Activated CD4-positive, alpha-beta T cell treated with anti-CD3 and anti-CD28 coated beads, Interleukin-10, Interleukin-2, amounts not matched to agents 100 ng/mL and 50 ng/mL, durations not matched to agents 16 hours and 8 hours (primary cell): ENCODE results near the gene CHKB.
"Not testable (repeated sequence)": the region's sequence is repeated elsewhere in the genome, so short reads cannot be mapped to it uniquely, and the experiment has no call there.

Experiments
- DNase-seq: peaks from one replicate; pipeline ENCODE4 v3.0.0-alpha.2; 2020

Gene CHKB

DNA sequence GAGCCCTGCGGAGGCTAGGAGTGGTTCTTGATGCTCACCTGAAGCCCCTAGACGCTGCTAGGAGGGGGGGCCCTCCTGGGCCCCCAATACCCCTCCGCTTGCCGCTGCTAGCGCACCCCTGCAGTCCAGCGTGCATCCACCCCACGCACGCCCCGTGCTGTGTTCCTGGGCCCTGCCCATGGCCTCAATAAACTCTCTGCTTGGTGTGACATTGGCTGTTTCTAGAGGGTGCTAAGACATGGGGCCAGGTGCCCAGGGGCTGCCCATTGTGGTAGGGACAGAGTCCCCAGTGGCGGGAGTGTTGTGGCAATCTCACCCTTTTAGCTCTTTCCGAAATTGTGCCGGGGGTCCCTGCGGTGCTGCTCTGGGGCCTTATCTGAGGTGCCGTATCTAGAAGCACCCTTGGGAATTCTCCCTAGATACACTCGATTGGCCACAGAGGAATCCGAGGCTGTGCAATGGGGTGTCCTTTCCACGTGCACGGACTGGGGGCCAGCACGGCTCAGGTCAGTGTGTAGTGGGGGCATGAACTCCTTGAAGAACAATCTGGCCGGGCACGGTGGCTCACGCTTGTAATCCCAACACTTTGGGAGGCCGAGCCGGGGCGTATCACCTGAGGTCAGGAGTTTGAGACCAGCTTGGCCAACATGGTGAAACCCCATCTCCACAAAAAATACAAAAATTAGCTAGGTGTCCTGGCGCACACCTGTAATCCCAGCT, 28.9 kb upstream of the CHKB start:
- no peak for DNase-seq

DNA sequence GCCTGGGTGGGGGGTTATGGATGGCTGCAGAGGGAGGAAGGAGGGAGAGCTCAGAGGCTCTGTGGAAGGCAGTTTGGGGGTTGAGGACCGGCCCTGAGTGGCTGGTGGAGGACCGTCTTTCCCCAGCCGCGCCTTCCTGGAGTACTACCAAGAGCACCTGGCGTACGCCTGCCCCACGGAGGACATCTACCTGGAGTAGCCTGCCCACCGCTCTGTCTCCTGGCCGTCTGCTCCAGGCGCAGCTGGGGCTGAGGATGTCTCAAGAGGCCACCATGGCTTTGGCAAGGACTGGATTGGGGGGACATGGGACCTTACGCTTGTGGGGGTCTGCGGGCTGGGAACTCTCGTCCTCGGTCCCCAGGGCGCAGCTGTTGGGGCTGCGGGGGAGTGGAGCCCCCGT, 27.9 kb upstream of the CHKB start:
- no peak for DNase-seq

DNA sequence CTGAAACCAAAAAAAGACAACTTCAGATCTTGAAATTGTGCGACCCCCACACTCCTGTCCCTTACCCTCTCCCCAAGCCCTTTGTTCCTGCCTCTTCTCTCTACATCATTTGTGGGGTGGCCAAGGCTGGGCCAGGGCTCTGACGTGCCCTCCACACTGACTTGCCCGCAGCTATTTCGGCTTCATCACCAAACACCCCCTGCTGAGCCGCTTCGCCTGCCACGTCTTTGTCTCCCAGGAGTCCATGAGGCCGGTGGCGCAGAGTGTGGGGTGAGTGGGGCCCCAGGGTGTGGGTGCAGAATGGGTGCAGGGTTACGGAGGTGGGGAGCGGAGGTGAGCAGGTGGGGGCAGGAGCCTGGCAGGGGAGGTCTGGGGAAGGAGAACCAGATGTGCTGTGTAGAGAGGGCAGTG, 27.4 kb upstream of the CHKB start:
- no peak for DNase-seq

DNA sequence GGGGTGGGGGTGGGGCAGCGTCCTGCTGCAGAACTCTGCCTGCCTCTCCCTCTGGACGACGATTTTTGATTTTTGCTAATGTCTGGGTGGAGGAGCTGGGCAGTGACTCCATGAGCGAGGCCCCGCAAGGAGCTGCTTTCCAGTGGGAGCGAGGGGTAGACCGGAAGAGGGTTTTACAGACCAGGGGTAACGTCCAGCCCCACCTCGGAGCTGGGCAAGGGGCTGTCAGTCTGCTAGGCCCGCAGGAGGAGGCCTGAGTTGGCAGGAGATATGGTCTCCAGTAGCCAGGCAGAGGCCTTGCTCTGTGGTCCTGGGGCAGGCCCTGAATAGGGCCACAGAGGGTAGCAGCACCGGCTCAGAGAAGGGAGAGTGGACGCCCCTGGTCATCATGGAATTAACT, 26.9 kb upstream of the CHKB start:
- no peak for DNase-seq

- no peak for DNase-seq
Observed at GRCh38 chr22:50608996-50609395, 26.3 kb upstream of the CHKB start.

DNA sequence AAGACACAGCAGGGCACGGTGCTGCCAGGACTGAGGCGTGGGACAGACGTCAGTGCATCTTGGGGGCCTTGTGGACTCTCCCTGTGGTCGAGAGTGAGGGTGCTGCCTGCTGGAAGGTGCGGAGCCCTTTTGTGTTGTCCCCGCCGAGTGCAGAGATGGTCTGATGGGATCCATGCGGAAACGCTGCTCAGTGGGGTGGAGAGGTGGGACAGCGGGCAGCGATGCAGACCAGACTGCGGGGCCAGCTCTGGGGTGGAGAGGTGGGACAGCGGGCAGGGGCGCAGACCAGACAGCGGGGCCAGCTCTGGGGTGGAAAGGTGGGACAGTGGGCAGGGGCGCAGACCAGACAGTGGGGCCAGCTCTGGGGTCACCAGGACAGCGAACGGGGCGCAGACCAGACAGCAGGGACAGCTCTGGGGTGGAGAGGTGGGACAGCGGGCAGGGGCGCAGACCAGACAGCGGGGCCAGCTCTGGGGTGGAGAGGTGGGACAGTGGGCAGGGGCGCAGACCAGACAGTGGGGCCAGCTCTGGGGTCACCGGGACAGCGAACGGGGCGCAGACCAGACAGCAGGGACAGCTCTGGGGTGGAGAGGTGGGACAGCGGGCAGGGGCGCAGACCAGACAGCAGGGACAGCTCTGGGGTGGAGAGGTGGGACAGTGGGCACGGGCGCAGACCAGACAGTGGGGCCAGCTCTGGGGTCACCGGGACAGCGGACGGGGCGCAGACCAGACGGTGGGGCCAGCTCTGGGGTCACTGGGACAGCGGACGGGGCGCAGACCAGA, 25.6 kb upstream of the CHKB start:
- DNase-seq = not testable (repeated sequence)

- no peak for DNase-seq
Observed at GRCh38 chr22:50607659-50608020, 25.0 kb upstream of the CHKB start.

DNA sequence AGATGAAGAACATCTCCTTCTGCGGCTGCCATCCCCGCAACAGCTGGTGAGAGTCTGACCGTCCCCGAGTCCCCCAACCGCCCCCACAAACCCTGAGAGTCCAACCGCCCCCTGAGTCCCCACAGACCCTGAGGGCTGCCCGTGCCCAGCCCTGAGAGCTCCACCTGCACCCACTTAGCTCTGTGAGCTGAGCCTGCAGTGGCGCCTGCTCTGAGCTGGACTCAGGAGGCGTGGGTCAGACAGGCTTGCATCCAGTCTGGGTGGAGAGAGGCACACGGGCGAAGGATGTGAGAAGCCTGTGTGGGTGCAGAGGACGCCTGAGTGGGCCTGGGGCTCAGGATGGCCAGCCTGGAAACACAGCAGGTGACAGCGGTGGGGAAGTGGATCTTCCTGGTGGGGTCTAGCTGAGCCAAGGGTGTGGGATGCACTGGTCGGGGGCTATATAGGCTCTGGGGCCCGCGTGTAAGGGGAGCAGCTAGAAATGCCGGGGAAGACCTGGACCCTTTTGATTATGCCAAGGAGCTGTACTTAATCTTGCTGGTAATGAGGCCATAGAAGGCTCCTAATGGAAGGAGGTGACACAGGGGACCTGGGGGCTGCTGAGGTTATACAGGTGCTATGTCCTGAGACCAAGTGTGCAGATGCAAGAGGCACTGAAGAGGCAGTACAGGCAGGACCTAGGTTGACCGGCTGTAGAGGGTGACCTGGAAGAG, 24.5 kb upstream of the CHKB start:
- no peak for DNase-seq

DNA sequence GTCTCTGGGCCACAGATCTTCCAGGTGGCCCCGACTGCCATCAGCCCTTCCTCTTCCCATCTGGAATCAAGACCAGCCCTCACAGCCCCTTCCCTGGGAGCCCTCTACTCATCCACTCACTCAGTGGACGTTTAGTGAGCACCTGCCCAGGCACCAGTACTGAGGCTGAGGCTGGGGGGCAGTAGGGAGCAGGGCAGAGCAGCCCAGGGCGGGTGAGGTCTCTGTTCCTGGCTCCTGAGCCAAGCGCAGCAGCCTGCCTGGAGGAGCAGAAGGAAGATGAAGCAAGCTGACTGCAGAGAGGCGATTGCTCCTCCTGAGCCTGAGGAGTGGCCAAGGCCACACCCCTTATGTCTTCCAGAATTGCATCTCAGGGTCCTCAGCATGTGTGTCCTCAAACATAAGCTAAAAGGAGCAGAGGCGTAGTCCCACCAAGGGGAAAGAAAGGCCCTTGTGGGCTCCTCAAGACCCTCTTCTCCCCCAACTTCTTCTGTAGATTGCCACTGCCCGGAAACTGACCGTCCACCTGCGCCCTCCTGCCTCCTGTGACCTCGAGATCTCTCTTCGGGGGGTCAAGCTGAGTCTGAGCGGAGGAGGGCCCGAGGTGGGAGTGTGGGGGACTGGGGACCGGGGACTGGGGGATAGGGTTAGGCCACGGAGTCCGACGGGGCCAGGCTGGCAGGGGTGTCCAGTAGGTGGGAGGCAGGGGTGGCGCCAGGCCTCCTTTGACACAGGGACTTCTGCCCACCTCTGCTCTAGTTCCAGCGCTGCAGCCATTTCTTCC, 23.7 kb upstream of the CHKB start:
- DNase-seq = peak; percentile 36

DNA sequence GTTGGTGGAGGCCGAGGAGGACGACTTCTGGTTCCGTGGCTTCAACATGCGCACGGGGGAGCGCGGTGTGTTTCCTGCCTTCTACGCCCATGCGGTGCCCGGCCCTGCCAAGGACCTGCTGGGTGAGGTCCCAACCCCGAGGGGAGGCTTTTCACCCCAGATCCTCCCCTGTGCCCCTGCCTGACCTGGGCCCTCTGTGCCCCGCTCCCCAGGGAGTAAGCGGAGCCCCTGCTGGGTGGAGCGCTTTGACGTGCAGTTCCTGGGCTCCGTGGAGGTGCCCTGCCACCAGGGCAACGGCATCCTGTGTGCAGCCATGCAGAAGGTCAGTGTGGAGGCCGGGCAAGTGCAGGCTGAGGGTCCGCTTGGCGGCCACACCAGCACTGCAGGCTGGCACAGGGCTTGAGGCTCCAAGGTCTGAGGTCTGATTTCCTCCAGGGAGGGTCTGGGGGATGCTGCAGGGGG, 23.0 kb upstream of the CHKB start:
- DNase-seq = no peak

- no peak for DNase-seq
Observed at GRCh38 chr22:50605002-50605612, 22.5 kb upstream of the CHKB start.

- no peak for DNase-seq
Observed at GRCh38 chr22:50604256-50605001, 21.8 kb upstream of the CHKB start.

- DNase-seq = no peak
Observed at GRCh38 chr22:50603511-50604255, 21.0 kb upstream of the CHKB start.

GRCh38 chr22:50602338-50602700, 19.7 kb upstream of the CHKB start:
- DNase-seq = no peak

- DNase-seq = no peak
Observed at GRCh38 chr22:50601669-50602337, 19.2 kb upstream of the CHKB start.

DNA sequence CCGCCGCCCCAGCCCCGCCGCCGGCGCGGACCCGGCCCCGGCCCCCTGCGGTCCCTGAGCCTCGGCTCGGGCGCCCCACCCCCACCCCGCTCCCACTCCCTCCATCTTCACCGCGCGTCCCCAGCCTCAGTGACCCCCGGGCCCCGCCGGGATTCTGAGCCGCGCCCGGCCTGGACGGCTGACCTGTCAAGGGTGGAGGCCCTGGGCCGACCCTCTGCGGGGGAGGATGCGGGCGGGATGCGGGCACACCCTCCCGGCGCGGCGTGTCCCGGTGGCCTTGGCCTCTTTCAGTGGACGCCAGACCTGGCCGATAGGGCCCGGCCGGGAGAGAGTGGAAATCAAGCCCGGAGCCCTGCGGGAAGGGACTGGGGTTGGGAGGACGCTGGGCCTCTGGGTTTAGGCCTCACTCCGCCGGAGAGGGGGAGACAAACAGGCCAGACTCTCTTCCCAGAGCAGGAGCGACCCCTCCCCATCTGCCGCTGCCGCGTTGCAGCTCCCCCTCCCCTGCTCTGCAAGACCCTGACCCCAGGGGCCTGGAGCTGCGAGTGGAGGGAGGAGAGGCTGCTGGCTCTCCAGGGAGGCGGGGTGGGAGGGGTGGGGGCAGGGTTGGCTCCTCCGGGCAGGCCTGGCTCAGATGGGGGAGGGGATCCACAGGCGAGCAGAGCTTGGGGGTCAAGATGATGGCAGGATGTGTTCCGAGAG, 18.5 kb upstream of the CHKB start:
- no peak for DNase-seq

DNA sequence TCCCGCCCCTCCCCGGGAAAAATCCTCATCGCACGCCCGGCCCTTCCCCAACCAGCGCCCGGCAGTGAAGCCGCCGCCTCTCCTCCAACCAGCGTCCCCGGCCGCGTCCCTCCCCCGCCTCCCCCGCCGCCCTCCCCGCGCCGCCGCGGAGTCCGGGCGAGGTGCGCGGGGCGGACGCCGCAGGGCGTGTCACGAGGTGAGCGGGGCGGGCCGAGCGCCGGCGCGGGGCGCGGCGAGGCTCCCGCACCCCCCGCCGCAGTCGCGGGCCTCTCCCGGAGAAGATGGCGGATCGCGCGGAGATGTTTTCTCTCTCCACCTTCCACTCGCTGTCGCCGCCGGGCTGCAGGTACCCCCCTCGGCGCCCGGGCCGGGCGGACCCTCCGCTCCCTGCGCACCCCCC, 17.9 kb upstream of the CHKB start, which contains the start of gene MAPK8IP2:
Gene MAPK8IP2 (plus strand): TSS at position 256 of the 400 bp plus-strand sequence. CDS start 26 bp downstream, at position 282.
- DNase-seq = no peak

- peak; percentile 30 for DNase-seq
Observed at GRCh38 chr22:50599816-50600455, 17.3 kb upstream of the CHKB start.

DNA sequence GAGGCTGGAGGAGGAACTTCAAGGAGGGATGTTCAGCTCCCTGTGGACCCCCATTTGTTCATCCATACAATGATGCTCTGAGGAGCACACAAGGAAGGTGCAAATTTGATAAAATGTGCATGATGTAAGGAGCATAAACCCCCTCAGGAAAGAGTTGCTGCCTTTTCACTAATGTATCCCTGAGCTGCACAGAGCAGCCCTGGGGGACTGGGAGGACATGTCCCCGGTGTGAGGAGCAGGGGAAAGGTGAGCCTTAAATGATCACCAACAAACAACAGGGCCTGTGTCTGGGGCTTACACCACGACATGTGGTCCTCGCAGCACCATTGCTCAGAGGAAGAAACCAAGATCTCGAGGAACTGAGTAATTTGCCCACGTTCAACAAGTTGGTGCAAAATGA, 14.4 kb upstream of the CHKB start:
- no peak for DNase-seq
